Measurements from ENCODE around the gene E2F4. TPM values are rescaled to one million over a fixed set of nuclear protein-coding genes. Genes with fewer than 3 reads are reported as not detected.

The E2F4 gene, protein sequence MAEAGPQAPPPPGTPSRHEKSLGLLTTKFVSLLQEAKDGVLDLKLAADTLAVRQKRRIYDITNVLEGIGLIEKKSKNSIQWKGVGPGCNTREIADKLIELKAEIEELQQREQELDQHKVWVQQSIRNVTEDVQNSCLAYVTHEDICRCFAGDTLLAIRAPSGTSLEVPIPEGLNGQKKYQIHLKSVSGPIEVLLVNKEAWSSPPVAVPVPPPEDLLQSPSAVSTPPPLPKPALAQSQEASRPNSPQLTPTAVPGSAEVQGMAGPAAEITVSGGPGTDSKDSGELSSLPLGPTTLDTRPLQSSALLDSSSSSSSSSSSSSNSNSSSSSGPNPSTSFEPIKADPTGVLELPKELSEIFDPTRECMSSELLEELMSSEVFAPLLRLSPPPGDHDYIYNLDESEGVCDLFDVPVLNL
- 72.5 and 81.0 TPM in 2 replicates for total RNA-seq (2014; rRNA removed; shearing (Covaris generic); ENCODE audit: low replicate concordance)

DNA sequence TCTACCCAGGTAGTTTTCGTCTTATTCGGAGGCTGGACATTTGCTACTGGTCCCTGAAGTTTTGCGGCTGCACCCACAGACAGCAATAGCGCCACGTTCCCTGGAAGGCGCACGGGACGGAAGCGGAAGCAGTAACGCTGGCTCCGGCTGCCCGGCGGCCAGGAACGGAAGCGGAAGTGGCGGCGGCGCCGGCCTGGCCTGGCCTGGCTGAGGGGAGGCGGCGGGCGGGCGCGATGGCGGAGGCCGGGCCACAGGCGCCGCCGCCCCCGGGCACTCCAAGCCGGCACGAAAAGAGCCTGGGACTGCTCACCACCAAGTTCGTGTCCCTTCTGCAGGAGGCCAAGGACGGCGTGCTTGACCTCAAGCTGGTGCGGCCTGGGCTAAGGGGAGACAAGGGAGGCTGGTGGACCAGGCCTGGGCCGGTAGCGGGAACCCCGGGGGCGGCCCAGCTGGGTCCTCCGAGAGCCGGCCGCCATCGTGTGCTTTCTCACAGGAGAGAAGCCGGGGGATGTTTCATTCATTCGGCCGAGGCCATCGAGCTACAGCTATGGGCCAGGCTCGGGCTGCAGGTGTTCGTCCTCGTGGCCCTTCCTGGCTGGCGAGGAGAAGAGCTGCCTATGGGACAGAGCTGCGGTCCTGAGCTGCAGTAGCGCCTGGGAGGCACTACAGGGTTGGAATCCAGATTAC lies at the start of gene E2F4:
Gene E2F4, plus strand, starts transcription at position 161 of the 687 bp plus-strand sequence. Its CDS starts 73 bp downstream, at position 234.
- H3K4me3 ChIP-seq = peak within 1 kb of the TSS; percentile 81
- H3K27me3 ChIP-seq = no peaks in the 10 kb centered on the region
- H3K9me3 ChIP-seq = no peaks in the 10 kb centered on the region
- peaks cover 26% of the 10 kb centered on the region for H3K36me3 ChIP-seq
- DNase-seq = peak; percentile 86

DNA sequence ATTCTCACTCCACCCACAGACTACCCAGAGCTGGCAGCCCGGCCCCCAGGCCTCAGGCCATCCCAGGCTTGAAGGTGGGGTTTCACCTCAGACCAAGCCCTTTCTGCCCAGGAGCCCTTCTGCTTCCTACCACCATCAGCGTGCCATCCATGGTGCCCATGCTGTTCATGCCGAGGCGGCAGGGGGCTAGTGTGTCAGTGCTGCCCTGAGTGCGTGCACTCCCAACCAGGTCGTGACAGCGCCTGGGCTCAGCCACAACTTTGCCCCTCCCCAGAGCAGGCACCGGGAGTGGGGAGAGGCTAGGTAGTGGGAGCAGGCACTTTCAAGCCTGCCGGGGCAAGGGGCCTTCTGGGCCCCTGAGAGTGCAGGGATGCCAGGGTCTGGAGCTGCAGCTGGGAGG lies 49.6 kb upstream of the E2F4 start:
- peaks cover 7% of the 10 kb centered on the region for H3K36me3 ChIP-seq
- H3K27me3 ChIP-seq = no peaks in the 10 kb centered on the region
- H3K9me3 ChIP-seq = no peaks in the 10 kb centered on the region
- no peak overlapping the region for H3K4me3 ChIP-seq
- no peak for DNase-seq

DNA sequence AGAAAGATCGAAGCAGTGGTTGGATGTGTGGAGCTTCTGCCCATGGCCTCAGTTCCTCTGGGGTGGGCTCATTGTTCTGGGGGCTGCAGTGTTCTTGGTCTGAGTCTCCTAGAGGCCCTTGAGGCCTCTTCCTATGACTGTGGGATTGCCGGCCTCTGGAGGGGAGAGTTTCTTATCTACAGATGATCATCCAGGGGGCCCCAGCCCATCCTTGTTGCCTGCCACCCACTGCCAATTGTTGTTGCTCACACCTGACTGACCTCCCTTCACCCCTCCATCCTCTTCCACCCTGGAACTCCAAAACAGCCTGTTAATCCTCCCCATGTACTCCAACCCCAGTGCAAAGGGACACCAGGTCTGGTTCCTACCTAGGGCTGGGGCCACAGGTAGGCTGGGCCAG lies 47.0 kb upstream of the E2F4 start:
- H3K9me3 ChIP-seq = no peaks in the 10 kb centered on the region
- no peaks in the 10 kb centered on the region for H3K27me3 ChIP-seq
- no peak overlapping the region for H3K4me3 ChIP-seq
- H3K36me3 ChIP-seq = peaks cover 12% of the 10 kb centered on the region
- no peak for DNase-seq

DNA sequence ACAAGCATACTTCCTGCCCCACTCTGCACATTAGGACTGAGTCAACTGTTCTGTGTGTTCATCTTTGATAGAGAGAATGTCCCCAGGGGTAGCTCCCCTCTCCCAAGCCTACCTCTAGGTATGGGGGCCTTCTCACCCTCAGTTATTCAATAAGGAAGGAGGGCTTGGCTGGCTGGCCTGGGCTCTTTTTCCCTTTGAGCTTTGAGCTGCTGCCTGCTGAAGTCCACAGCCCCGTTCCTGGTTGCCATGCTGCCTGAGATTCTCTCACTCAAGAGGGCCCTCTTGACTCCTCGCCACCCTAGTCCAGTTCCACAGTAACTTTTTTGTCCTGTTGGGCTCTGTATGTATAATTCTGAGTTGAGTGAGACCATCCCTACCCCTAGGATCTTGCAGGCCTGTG lies 46.2 kb upstream of the E2F4 start:
- no peaks in the 10 kb centered on the region for H3K9me3 ChIP-seq
- DNase-seq = no peak
- H3K4me3 ChIP-seq = no peak overlapping the region
- H3K36me3 ChIP-seq = peaks cover 8% of the 10 kb centered on the region
- H3K27me3 ChIP-seq = no peaks in the 10 kb centered on the region

DNA sequence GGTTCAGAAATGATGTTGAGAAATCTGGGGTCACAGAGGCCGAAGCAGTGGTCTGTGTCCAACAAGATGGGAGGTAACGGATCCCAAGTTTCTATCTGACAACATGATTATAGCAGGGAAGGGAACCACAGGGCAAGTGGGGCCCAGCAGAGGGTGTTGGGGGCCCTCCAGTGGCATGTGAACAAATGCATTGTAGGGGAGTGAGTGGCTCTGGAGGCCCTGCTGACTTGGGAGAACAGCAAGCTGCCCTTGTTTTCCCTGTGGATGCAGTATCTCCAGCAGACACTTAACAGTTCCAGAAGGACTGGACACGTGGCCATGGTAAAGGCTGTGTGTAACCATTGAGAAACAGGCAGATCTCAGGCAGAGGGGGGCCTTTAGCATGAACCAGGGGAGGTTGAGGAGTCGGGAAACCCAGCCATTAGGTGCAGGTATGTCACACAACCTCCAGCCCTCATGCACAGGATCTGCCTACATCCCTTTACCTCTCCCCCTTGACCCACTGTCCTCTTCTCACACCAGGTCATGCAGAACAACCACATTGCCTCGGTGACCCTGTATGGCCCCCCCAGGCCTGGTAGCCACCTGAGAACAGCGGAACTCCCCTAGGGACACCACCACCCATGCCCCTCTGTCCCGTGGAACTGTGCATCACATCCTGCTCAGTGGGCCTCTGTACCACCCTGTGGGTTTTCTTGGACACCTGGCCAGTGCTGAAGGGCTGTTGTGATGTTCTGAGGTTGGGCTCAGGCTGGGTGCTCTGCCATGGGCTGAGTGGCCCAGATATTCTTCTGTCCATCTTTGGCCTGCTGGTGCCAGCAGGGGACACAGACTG lies 45.2 kb upstream of the E2F4 start:
- H3K27me3 ChIP-seq = no peaks in the 10 kb centered on the region
- peaks cover 4% of the 10 kb centered on the region for H3K36me3 ChIP-seq
- H3K9me3 ChIP-seq = no peaks in the 10 kb centered on the region
- H3K4me3 ChIP-seq = no peak overlapping the region
- DNase-seq = no peak

DNA sequence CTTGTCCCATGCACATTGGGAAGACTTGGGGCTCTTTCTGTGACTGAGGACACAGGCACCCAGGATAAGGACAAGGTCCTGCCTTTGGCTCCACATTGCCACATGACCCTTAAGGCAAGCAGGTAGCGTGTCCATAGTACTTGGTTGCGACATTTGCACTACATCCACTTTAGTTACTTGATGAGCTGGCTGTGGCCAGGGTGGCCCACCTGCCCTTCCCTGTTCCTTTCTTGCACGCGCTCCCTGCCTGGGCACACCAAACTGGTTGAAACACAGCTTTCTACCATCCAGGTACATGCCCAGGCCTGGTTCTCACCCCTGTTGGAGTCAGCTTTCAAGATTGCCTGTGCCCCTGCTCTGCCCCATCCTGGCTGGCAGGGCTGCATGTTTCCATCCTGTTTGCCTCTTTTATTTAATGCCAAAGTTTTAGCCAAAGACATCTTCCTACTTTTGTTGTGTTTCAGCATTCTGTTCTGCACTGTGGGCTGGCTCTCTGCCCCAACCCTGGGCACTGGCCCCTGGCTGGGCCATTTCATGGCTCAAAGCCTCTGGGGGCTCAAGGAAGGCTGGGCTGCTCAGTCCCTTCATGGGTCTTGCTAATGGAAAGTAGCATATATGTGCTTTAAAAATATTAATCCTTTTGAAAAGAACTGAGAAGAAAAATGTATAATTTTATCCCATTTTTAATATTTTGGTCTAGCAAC lies 44.4 kb upstream of the E2F4 start:
- H3K4me3 ChIP-seq = no peak overlapping the region
- no peak for DNase-seq
- H3K27me3 ChIP-seq = no peaks in the 10 kb centered on the region
- peaks cover 4% of the 10 kb centered on the region for H3K36me3 ChIP-seq
- H3K9me3 ChIP-seq = no peaks in the 10 kb centered on the region

DNA sequence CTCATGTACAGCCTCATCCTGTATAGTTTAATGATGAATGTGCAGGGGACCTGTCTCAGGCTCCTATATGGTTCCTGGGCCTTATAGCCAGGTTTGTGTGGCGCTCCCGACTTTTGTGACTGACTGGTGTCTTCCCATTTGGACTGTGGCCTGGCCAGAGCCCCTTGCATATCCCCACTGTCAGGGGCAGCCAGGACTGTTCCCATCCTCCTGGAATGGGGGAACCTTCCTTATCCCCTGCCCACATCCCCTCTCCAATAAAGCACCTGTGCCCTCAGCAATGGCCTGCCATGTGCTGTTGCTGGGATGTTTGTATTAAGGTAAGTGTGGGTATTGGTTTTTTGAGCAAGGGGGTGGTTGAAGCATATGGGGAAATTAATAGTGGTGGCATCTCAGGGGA lies 43.7 kb upstream of the E2F4 start:
- Histone ChIP-seq H3K4me3 (no peak overlapping the region), H3K9me3 (no peaks in the 10 kb centered on the region), H3K27me3 (no peaks in the 10 kb centered on the region), H3K36me3 (peaks cover 4% of the 10 kb centered on the region)
- no peak for DNase-seq

DNA sequence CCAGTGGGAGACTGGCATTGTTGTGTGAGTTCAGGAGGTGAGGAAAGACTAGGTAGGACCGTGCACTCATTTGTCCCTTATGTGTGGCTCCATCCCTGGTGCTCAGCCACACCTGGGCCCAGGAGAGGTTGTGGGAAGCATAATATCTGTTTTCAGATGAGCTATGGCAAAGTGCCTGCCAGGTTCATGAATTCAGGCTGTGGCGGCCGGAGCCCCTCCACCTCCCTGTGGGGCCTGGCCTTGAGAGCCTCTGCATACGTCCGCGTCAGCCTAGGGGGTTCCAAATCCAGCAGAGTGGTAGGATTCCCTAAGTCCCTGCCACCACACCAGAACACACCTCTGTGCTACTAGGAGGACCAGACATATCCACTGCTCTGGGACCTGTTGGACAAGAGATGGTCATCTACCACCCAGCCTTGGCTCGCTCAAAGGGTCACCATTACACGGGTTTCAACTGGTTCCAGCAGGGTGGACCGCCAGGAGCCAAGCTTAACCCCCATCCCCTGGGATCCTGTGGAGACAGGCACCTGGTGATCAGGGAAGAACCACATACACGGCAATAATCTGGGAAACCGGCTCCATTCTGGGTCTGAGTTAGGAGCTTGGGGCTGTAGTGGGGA lies 43.2 kb upstream of the E2F4 start:
- no peak for DNase-seq
- H3K9me3 ChIP-seq = no peaks in the 10 kb centered on the region
- peaks cover 4% of the 10 kb centered on the region for H3K36me3 ChIP-seq
- H3K4me3 ChIP-seq = no peak overlapping the region
- H3K27me3 ChIP-seq = no peaks in the 10 kb centered on the region

DNA sequence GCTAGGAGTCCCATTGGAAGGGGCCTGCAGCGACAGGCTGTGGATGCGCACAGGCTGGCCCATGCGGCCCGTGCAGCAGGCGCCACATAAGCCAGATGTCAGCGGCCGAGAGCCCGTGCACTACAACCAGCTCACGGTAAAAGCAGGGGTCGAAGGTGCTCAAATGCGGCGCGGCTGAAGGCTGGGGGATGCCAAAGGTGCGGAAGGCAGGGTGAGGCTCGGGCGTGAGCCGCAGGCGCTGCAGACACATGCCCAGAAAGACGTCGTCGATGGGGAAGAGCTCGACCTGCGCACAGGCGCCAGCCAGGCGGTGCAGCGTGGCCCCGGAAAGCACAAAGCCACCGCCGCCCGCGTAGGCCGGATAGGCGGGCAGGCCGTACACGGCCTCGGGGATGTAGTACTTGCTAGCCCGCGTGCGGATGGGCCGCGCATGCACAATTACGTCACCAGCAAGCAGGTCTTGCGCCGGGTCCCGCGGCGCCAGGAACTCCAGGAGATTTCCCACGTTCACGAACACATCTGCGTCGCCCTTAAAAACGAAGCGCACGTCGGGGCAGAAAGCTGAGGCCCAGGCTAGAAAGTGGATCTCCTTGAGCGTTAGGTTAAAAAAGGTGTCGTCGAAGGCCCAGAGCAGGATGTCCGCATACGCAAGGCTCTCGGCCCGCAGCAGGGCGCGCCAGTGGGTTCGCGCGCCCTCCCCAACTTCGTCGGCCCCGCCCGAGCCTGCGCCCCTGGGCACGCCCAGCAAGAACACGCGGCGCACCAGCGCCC lies 42.5 kb upstream of the E2F4 start:
- Histone ChIP-seq H3K36me3 (peaks cover 4% of the 10 kb centered on the region), H3K4me3 (no peak overlapping the region)
- no peak for DNase-seq

DNA sequence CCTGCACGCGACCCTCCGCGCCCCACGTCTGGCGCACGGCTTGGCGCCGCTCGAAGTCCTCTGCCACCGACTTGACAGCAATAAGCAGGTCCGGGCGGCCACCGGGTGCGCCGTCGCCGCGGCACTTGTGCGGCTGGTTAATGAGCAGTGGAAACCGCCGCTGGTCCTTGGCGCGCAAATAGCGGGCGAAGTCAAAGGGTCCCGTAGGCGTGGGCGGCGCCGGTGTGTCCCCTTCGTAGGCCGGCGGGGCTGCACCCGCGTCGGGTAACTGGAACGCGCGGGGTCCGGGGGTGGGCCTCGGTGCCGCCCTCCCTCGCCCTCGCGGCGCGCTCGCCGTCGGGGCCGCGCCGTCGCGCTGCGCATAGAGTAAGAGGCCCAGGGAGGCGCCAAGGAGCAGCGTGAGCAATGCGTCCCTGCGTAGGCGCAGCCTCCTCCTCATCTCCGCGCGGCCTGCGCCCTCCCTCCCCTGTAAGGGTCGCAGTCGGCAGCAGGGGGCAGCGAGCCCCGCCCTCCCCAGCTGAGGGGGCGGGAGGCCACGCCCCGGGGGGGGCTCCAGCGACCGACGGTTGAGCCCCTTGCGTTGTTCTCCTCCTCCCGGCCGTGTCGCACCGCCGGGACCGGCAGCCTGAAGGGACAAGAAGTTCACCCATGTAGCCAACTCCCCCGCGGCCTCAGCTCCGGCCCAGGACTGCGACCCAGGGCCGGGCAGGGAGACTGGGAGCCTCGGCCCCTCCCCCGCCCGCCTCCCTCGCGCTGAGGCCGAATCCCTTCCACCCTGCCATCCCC lies 41.7 kb upstream of the E2F4 start:
- no peaks in the 10 kb centered on the region for H3K9me3 ChIP-seq
- no peaks in the 10 kb centered on the region for H3K27me3 ChIP-seq
- H3K36me3 ChIP-seq = peaks cover 4% of the 10 kb centered on the region
- peak; percentile 39 for DNase-seq
- peak overlapping the region; percentile 67 for H3K4me3 ChIP-seq

More for the DNA sequence above, 42.5 kb upstream of the E2F4 start:
- Histone ChIP-seq H3K27me3 (no peaks in the 10 kb centered on the region), H3K9me3 (no peaks in the 10 kb centered on the region)

DNA sequence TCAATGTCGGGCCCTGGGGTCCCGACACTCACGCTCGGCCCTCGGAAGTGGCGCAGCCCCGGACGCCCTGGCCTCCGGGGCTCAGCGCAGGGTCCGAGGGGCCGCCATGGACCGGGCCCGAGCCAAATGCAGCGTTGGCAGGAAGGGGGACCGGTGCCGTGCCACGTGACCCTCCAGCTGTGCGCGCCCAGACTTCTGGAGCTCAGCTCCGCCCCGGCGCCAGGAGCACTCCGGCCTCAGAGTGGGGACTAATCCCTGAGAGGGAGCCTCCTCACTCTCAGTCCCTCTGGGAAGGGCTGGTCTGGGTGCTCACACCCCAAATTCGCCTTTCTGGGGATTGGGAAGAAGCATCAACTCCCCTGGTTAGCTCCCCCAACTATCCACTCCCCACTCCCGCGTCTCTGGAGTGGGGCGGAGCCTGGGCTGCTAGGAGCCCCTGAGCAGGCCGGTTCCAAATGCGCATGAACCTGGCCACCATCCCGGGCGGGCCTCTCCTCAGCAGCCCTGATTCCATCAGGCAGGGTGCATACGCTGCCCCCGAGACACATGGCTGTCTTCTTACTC lies 41.0 kb upstream of the E2F4 start, which contains the start of gene B3GNT9:
Gene B3GNT9, minus strand, starts transcription at position 166 of the 564 bp plus-strand sequence. CDS start 513 bp downstream, outside the sequence.
- peak; percentile 79 for DNase-seq
- Histone ChIP-seq H3K4me3 (peak within 1 kb of the TSS; percentile 67), H3K9me3 (no peaks in the 10 kb centered on the region), H3K36me3 (peaks cover 4% of the 10 kb centered on the region), H3K27me3 (no peaks in the 10 kb centered on the region)

DNA sequence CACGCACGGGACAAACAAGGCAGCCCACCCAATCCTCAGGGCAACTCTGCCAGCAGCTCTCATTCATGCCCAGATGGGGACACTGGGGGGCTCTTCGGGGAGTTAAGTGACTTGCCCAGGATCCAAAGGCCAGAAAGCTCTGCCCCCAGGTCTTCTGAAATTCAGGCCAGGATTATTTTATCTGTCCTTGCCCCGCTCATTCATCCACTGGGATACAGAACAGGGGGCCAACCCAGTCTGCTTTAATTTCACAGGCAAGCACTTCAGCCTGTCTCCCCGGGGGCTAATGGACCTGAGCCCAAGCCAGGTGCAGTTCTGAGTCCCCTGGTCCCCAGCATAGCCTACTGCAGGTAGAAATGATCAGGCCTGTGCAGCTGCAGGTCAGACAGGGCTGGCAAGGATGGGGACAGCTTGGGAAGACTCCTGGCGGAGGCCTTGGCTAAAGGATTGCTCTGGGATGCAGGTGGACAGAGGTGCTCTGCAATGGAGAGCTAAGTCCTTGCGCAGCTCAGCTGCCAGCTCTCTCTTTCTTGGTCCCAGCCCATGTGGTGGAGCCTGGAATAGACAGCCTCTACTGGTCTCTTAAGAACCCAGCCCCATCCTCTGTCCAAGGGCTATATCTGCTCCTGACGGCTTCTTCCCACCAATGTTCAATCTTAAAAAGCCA lies 40.4 kb upstream of the E2F4 start:
- H3K27me3 ChIP-seq = no peaks in the 10 kb centered on the region
- peaks cover 4% of the 10 kb centered on the region for H3K36me3 ChIP-seq
- H3K4me3 ChIP-seq = peak overlapping the region; percentile 67
- H3K9me3 ChIP-seq = no peaks in the 10 kb centered on the region
- DNase-seq = no peak

DNA sequence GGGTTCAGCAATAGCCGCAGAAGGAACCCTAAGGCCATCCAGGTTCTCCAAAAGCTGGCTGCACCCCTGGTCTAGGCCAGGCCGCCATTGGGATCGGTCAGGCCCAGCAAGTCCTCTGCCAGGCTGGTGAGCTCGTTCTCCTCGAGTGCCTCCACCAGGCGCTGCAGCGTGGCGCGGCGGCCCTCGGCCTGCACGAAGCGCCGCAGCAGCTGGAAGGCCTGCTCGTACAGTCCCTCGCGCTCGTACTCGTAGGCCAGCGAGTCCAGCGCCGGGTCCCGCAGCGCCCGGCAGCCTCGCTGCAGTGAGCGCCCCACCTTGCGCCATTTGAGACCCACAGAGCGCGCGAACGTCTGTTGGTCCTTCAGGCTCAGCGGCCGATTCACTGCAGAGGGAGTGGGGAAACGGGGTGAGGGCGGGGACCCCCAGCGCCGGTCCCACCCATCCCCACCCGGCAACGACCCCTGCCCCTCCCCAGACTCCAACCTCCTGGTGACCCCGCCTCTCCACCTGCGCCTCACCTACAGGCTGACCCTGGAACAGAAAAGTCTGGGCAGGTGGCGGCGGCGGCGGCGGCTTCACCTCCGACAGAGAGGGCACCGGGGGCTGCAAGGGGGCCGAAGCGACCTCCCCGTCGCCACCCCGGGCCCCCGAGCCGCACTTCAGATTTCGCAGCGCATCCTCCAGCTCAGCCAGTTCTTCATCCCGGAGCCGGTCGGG lies 37.2 kb upstream of the E2F4 start:
- DNase-seq = no peak
- Histone ChIP-seq H3K27me3 (no peaks in the 10 kb centered on the region), H3K36me3 (no peaks in the 10 kb centered on the region), H3K9me3 (no peaks in the 10 kb centered on the region), H3K4me3 (no peak overlapping the region)
